Measurements from ENCODE around the gene CCDC27.

CCDC27 gene

GRCh38 chr1:3735027-3735681, 17.1 kb upstream of the CCDC27 start:
- no peak for TF ChIP-seq POLR2AphosphoS5 (IDR thresholded peaks at IDR 0.05; ENCODE audit: low read depth, low read length)
- no peak for TF ChIP-seq PAX5 (IDR thresholded peaks at IDR 0.05; ENCODE audit: insufficient read depth, low read length, severe bottlenecking)
- TF ChIP-seq SPI1 (IDR thresholded peaks at IDR 0.05; ENCODE audit: low read depth, low read length): no peak
- TF ChIP-seq POU2F2 (IDR thresholded peaks at IDR 0.05; ENCODE audit: low read depth, low read length): no peak
- TF ChIP-seq POLR2A (IDR thresholded peaks at IDR 0.05; ENCODE audit: low read depth, low read length): no peak
- no peak for TF ChIP-seq TAF1 (IDR thresholded peaks at IDR 0.05; ENCODE audit: low read depth, low read length)
- DNase-seq (ENCODE audit: insufficient read length, low spot score): no peak
- FAIRE-seq: no peak

GRCh38 chr1:3735688-3736087, 16.6 kb upstream of the CCDC27 start:
- no peak for DNase-seq (ENCODE audit: insufficient read length, low spot score)
- FAIRE-seq: no peak
- TF ChIP-seq POU2F2 (IDR thresholded peaks at IDR 0.05; ENCODE audit: low read depth, low read length) (no peak), POLR2A (IDR thresholded peaks at IDR 0.05; ENCODE audit: low read depth, low read length) (no peak), TAF1 (IDR thresholded peaks at IDR 0.05; ENCODE audit: low read depth, low read length) (no peak), PAX5 (IDR thresholded peaks at IDR 0.05; ENCODE audit: insufficient read depth, low read length, severe bottlenecking) (no peak), POLR2AphosphoS5 (IDR thresholded peaks at IDR 0.05; ENCODE audit: low read depth, low read length) (no peak), SPI1 (IDR thresholded peaks at IDR 0.05; ENCODE audit: low read depth, low read length) (no peak)

GRCh38 chr1:3736131-3736561, 16.1 kb upstream of the CCDC27 start:
- FAIRE-seq (no peak), DNase-seq (ENCODE audit: insufficient read length, low spot score) (no peak)
- TF ChIP-seq POLR2A (IDR thresholded peaks at IDR 0.05; ENCODE audit: low read depth, low read length) (no peak), POLR2AphosphoS5 (IDR thresholded peaks at IDR 0.05; ENCODE audit: low read depth, low read length) (no peak), TAF1 (IDR thresholded peaks at IDR 0.05; ENCODE audit: low read depth, low read length) (no peak), SPI1 (IDR thresholded peaks at IDR 0.05; ENCODE audit: low read depth, low read length) (no peak), POU2F2 (IDR thresholded peaks at IDR 0.05; ENCODE audit: low read depth, low read length) (no peak), PAX5 (IDR thresholded peaks at IDR 0.05; ENCODE audit: insufficient read depth, low read length, severe bottlenecking) (no peak)

GRCh38 chr1:3736708-3737107, 15.5 kb upstream of the CCDC27 start:
- no peak for FAIRE-seq
- DNase-seq (ENCODE audit: insufficient read length, low spot score): no peak
- TF ChIP-seq POLR2A (IDR thresholded peaks at IDR 0.05; ENCODE audit: low read depth, low read length): no peak
- TF ChIP-seq POLR2AphosphoS5 (IDR thresholded peaks at IDR 0.05; ENCODE audit: low read depth, low read length): no peak
- no peak for TF ChIP-seq PAX5 (IDR thresholded peaks at IDR 0.05; ENCODE audit: insufficient read depth, low read length, severe bottlenecking)
- no peak for TF ChIP-seq POU2F2 (IDR thresholded peaks at IDR 0.05; ENCODE audit: low read depth, low read length)
- no peak for TF ChIP-seq TAF1 (IDR thresholded peaks at IDR 0.05; ENCODE audit: low read depth, low read length)
- no peak for TF ChIP-seq SPI1 (IDR thresholded peaks at IDR 0.05; ENCODE audit: low read depth, low read length)

GRCh38 chr1:3738943-3739342, 13.3 kb upstream of the CCDC27 start:
- no peak for FAIRE-seq
- no peak for TF ChIP-seq POLR2A (IDR thresholded peaks at IDR 0.05; ENCODE audit: low read depth, low read length)
- DNase-seq (ENCODE audit: insufficient read length, low spot score): no peak

- TF ChIP-seq SPI1 (IDR thresholded peaks at IDR 0.05; ENCODE audit: low read depth, low read length): no peak
- TF ChIP-seq PAX5 (IDR thresholded peaks at IDR 0.05; ENCODE audit: insufficient read depth, low read length, severe bottlenecking): no peak
- TF ChIP-seq POLR2AphosphoS5 (IDR thresholded peaks at IDR 0.05; ENCODE audit: low read depth, low read length): no peak
- no peak for TF ChIP-seq TAF1 (IDR thresholded peaks at IDR 0.05; ENCODE audit: low read depth, low read length)
- TF ChIP-seq POLR2A (IDR thresholded peaks at IDR 0.05; ENCODE audit: low read depth, low read length): no peak
- TF ChIP-seq POU2F2 (IDR thresholded peaks at IDR 0.05; ENCODE audit: low read depth, low read length): no peak
- FAIRE-seq (no peak), DNase-seq (ENCODE audit: insufficient read length, low spot score) (no peak)
Measured at GRCh38 chr1:3740042-3740441, 12.2 kb upstream of the CCDC27 start.

- no peak for TF ChIP-seq POLR2AphosphoS5 (IDR thresholded peaks at IDR 0.05; ENCODE audit: low read depth, low read length)
- no peak for TF ChIP-seq POU2F2 (IDR thresholded peaks at IDR 0.05; ENCODE audit: low read depth, low read length)
- TF ChIP-seq SPI1 (IDR thresholded peaks at IDR 0.05; ENCODE audit: low read depth, low read length): no peak
- TF ChIP-seq POLR2A (IDR thresholded peaks at IDR 0.05; ENCODE audit: low read depth, low read length): no peak
- no peak for TF ChIP-seq PAX5 (IDR thresholded peaks at IDR 0.05; ENCODE audit: insufficient read depth, low read length, severe bottlenecking)
- no peak for TF ChIP-seq TAF1 (IDR thresholded peaks at IDR 0.05; ENCODE audit: low read depth, low read length)
- FAIRE-seq (no peak), DNase-seq (ENCODE audit: insufficient read length, low spot score) (no peak)
Measured at GRCh38 chr1:3740752-3741151, 11.5 kb upstream of the CCDC27 start.

- no peak for DNase-seq (ENCODE audit: insufficient read length, low spot score)
- FAIRE-seq: no peak
- no peak for TF ChIP-seq TAF1 (IDR thresholded peaks at IDR 0.05; ENCODE audit: low read depth, low read length)
- TF ChIP-seq SPI1 (IDR thresholded peaks at IDR 0.05; ENCODE audit: low read depth, low read length): no peak
- no peak for TF ChIP-seq POLR2A (IDR thresholded peaks at IDR 0.05; ENCODE audit: low read depth, low read length)
- no peak for TF ChIP-seq POU2F2 (IDR thresholded peaks at IDR 0.05; ENCODE audit: low read depth, low read length)
- TF ChIP-seq POLR2AphosphoS5 (IDR thresholded peaks at IDR 0.05; ENCODE audit: low read depth, low read length): no peak
- no peak for TF ChIP-seq PAX5 (IDR thresholded peaks at IDR 0.05; ENCODE audit: insufficient read depth, low read length, severe bottlenecking)
Measured at GRCh38 chr1:3741566-3742438, 10.4 kb upstream of the CCDC27 start.

- TF ChIP-seq TAF1 (IDR thresholded peaks at IDR 0.05; ENCODE audit: low read depth, low read length) (no peak), SPI1 (IDR thresholded peaks at IDR 0.05; ENCODE audit: low read depth, low read length) (no peak), PAX5 (IDR thresholded peaks at IDR 0.05; ENCODE audit: insufficient read depth, low read length, severe bottlenecking) (no peak), POU2F2 (IDR thresholded peaks at IDR 0.05; ENCODE audit: low read depth, low read length) (no peak), POLR2AphosphoS5 (IDR thresholded peaks at IDR 0.05; ENCODE audit: low read depth, low read length) (no peak), POLR2A (IDR thresholded peaks at IDR 0.05; ENCODE audit: low read depth, low read length) (no peak)
- no peak for DNase-seq (ENCODE audit: insufficient read length, low spot score)
- no peak for FAIRE-seq
Measured at GRCh38 chr1:3742439-3743298, 9.6 kb upstream of the CCDC27 start.

Data from GM12891 (cell line).